WERI-Rb-1 (cell line): Measurements from ENCODE around the gene SEMA3G.

Experiments
- DNase-seq: peaks from one replicate; pipeline ENCODE4 v3.0.0-alpha.2; 2020
- H3K27ac ChIP-seq: fragments of 250-450 bp; sonication (Bioruptor Pico); 2 replicates; pipeline ENCODE4 v1.5.1; 2020; ENCODE audit warnings: mild to moderate bottlenecking, moderate library complexity
- H3K27me3 ChIP-seq: fragments of 250-450 bp; sonication (Bioruptor Pico); 2 replicates; pipeline ENCODE4 v1.5.1; 2021; ENCODE audit warnings: mild to moderate bottlenecking, low read depth, moderate library complexity; ENCODE audit not compliant: insufficient read depth, severe bottlenecking
- H3K36me3 ChIP-seq: fragments of 250-450 bp; sonication (Bioruptor Pico); 2 replicates; pipeline ENCODE4 v1.5.1; 2020; ENCODE audit warnings: mild to moderate bottlenecking, moderate library complexity
- H3K4me3 ChIP-seq: 2 replicates; pipeline ENCODE4 v1.5.1; 2011; ENCODE audit warnings: low read depth, mild to moderate bottlenecking, control low read depth, low read length
- H3K9me3 ChIP-seq: fragments of 250-450 bp; sonication (Bioruptor Pico); 2 replicates; pipeline ENCODE4 v1.5.1; 2021; ENCODE audit warnings: mild to moderate bottlenecking, moderate library complexity; ENCODE audit not compliant: severe bottlenecking
- CTCF ChIP-seq: IDR thresholded peaks from 2 replicates; pipeline ENCODE4 v1.5.1; 2011; ENCODE audit warnings: low read depth, mild to moderate bottlenecking, control low read depth, inconsistent platforms, low read length

SEMA3G gene

DNA sequence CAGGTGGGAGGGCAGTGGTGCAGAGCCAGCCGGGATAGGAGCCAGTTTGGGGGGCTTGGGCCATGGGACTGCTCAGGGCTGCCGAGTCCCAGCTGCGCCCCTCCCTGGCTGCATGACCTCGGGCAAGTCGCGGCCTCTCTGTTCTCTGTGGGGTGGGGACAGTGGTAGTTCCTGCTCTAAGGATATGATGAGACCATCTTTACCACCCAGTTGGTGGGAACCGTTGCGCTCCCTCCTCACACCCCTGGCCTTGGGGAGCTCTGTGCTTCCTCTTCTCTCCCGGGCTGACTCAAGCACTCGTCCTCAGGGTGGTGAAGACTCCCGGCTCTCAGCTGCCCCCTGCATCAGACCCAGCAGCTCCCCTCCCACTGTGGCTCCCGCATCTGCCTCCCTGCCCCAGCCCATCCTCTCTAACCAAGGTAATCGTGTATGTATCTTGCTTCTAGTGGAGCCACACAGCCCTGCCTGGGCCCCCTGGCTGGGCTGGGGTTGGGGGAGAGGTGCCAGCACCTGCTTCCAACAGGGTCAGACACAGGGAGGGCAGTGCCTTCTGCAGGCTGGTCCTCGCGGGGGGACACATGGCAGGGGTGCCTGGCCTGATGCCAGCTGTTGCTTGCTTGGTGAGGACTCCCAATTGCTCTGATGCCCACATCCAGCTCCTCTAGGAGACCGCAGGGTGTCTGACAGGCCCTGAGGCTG lies 35.1 kb upstream of the SEMA3G start:
- H3K4me3 ChIP-seq, result no peak overlapping the region

GRCh38 chr3:52479037-52479876 lies 34.4 kb upstream of the SEMA3G start:
- Histone ChIP-seq H3K27me3 (no peaks in the 10 kb centered on the region), H3K4me3 (no peak overlapping the region), H3K9me3 (no peaks in the 10 kb centered on the region), H3K36me3 (peaks cover 98% of the 10 kb centered on the region), H3K27ac (no peak overlapping the region)
- no peak for TF ChIP-seq CTCF
- no peak for DNase-seq

More for the DNA sequence above, 35.1 kb upstream of the SEMA3G start:
- H3K9me3 ChIP-seq, result no peaks in the 10 kb centered on the region
- no peaks in the 10 kb centered on the region for H3K27me3 ChIP-seq
- no peak for DNase-seq
- peaks cover 96% of the 10 kb centered on the region for H3K36me3 ChIP-seq
- no peak overlapping the region for H3K27ac ChIP-seq
- TF ChIP-seq CTCF, result no peak

DNA sequence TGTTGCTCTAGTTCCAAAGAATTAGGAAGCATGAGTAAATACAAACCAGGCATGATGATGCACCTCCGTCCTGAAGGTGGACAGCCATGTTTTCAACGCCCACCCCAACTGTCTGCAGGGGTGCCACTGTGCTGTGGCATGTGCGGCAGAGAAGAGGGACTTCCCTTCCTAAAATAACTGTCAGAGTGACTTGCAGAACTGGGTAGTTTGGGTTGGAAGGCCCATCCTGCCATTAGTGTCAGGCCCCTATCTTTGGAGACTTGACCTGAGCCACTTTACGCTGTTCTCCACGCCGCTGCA lies 32.8 kb upstream of the SEMA3G start:
- H3K36me3 ChIP-seq, result peaks cover 100% of the 10 kb centered on the region
- no peaks in the 10 kb centered on the region for H3K9me3 ChIP-seq
- no peak overlapping the region for H3K4me3 ChIP-seq
- no peaks in the 10 kb centered on the region for H3K27me3 ChIP-seq
- no peak for TF ChIP-seq CTCF
- H3K27ac ChIP-seq, result no peak overlapping the region
- DNase-seq, result no peak

DNA sequence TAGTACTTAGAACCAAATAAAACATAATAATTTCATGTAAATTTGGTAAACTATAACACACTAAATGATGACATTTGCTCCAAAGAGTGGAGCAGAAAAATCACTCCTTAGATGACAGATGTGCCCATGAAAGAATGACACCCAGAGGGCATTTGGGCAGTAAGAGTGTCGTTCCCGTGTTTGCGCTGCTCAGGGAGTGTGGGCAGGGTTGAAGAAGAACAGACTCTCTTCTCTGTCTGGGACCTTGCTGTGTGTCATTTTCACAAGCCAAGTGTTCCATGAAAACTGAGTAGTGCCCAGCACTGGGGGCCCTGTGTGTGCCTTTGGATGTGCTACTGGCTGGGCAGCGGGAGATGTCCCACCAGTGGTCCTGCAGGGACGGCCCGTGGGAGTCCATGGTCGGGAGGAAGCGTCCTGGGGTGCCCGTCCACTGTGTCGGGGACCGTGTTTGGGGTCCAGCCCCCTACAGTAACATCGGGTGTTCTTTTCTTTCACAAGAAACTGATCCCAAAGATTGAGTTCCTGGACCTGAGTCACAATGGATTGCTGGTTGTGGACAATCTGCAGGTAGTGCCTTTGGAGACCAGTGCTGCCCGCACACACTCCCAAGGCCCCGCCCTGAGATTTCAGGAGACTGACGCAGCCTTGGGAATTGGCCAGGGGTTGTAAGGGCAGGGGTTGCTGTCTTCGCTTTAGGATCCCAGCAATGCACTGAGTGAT lies 32.3 kb upstream of the SEMA3G start:
- no peak overlapping the region for H3K27ac ChIP-seq
- no peaks in the 10 kb centered on the region for H3K27me3 ChIP-seq
- no peak overlapping the region for H3K4me3 ChIP-seq
- no peak for TF ChIP-seq CTCF
- H3K9me3 ChIP-seq, result no peaks in the 10 kb centered on the region
- H3K36me3 ChIP-seq, result peaks cover 100% of the 10 kb centered on the region
- no peak for DNase-seq

- H3K27ac ChIP-seq, result peak overlapping the region; percentile 49
- no peaks in the 10 kb centered on the region for H3K27me3 ChIP-seq
- TF ChIP-seq CTCF, result no peak
- peaks cover 82% of the 10 kb centered on the region for H3K36me3 ChIP-seq
- no peak for DNase-seq
- no peaks in the 10 kb centered on the region for H3K9me3 ChIP-seq
- H3K4me3 ChIP-seq, result no peak overlapping the region
Measured at GRCh38 chr3:52473026-52473425, 28.1 kb upstream of the SEMA3G start.
